Measurements from ENCODE around the gene FITM2.

FITM2 gene

GRCh38 chr20:44287272-44288097, 23.5 kb downstream of the FITM2 start:
- Histone ChIP-seq H3K4me3 (ENCODE audit: insufficient read depth, low read depth, low read length, poor library complexity, severe bottlenecking) (no peak overlapping the region), H3K27ac (ENCODE audit: insufficient read depth, low read length, poor library complexity, severe bottlenecking) (no peak overlapping the region), H3K36me3 (ENCODE audit: control insufficient read depth, insufficient read depth, low read length) (no peaks in the 10 kb centered on the region), H3K4me1 (ENCODE audit: control insufficient read depth, insufficient read depth, low read length, poor library complexity, severe bottlenecking) (no peaks in the 10 kb centered on the region), H3K9me3 (ENCODE audit: control insufficient read depth, low read length) (no peaks in the 10 kb centered on the region), H3K27me3 (replicated peaks; ENCODE audit: control insufficient read depth, insufficient read depth, low read length, poor library complexity, severe bottlenecking) (no peaks in the 10 kb centered on the region)
- DNase-seq, result no peak

GRCh38 chr20:44284032-44284431, 27.0 kb downstream of the FITM2 start:
- no peak for DNase-seq
- H3K9me3 ChIP-seq (ENCODE audit: control insufficient read depth, low read length), result no peaks in the 10 kb centered on the region
- no peak overlapping the region for H3K27ac ChIP-seq (ENCODE audit: insufficient read depth, low read length, poor library complexity, severe bottlenecking)
- no peaks in the 10 kb centered on the region for H3K4me1 ChIP-seq (ENCODE audit: control insufficient read depth, insufficient read depth, low read length, poor library complexity, severe bottlenecking)
- H3K4me3 ChIP-seq (ENCODE audit: insufficient read depth, low read depth, low read length, poor library complexity, severe bottlenecking), result no peak overlapping the region
- no peaks in the 10 kb centered on the region for H3K36me3 ChIP-seq (ENCODE audit: control insufficient read depth, insufficient read depth, low read length)
- no peaks in the 10 kb centered on the region for H3K27me3 ChIP-seq (replicated peaks; ENCODE audit: control insufficient read depth, insufficient read depth, low read length, poor library complexity, severe bottlenecking)

GRCh38 chr20:44282192-44282591, 28.8 kb downstream of the FITM2 start:
- no peaks in the 10 kb centered on the region for H3K36me3 ChIP-seq (ENCODE audit: control insufficient read depth, insufficient read depth, low read length)
- H3K9me3 ChIP-seq (ENCODE audit: control insufficient read depth, low read length), result no peaks in the 10 kb centered on the region
- H3K4me1 ChIP-seq (ENCODE audit: control insufficient read depth, insufficient read depth, low read length, poor library complexity, severe bottlenecking), result no peaks in the 10 kb centered on the region
- no peak overlapping the region for H3K4me3 ChIP-seq (ENCODE audit: insufficient read depth, low read depth, low read length, poor library complexity, severe bottlenecking)
- DNase-seq, result no peak
- H3K27ac ChIP-seq (ENCODE audit: insufficient read depth, low read length, poor library complexity, severe bottlenecking), result no peak overlapping the region
- H3K27me3 ChIP-seq (replicated peaks; ENCODE audit: control insufficient read depth, insufficient read depth, low read length, poor library complexity, severe bottlenecking), result no peaks in the 10 kb centered on the region

- H3K4me3 ChIP-seq (ENCODE audit: insufficient read depth, low read depth, low read length, poor library complexity, severe bottlenecking), result no peak overlapping the region
- H3K4me1 ChIP-seq (ENCODE audit: control insufficient read depth, insufficient read depth, low read length, poor library complexity, severe bottlenecking), result no peaks in the 10 kb centered on the region
- H3K27me3 ChIP-seq (replicated peaks; ENCODE audit: control insufficient read depth, insufficient read depth, low read length, poor library complexity, severe bottlenecking), result no peaks in the 10 kb centered on the region
- no peak overlapping the region for H3K27ac ChIP-seq (ENCODE audit: insufficient read depth, low read length, poor library complexity, severe bottlenecking)
- no peak for DNase-seq
- no peaks in the 10 kb centered on the region for H3K36me3 ChIP-seq (ENCODE audit: control insufficient read depth, insufficient read depth, low read length)
- no peaks in the 10 kb centered on the region for H3K9me3 ChIP-seq (ENCODE audit: control insufficient read depth, low read length)
Measured at GRCh38 chr20:44280387-44280786, 30.6 kb downstream of the FITM2 start.

GRCh38 chr20:44279228-44279627, 31.8 kb downstream of the FITM2 start:
- DNase-seq, result no peak
- H3K27me3 ChIP-seq (replicated peaks; ENCODE audit: control insufficient read depth, insufficient read depth, low read length, poor library complexity, severe bottlenecking), result no peaks in the 10 kb centered on the region
- H3K27ac ChIP-seq (ENCODE audit: insufficient read depth, low read length, poor library complexity, severe bottlenecking), result no peak overlapping the region
- no peaks in the 10 kb centered on the region for H3K4me1 ChIP-seq (ENCODE audit: control insufficient read depth, insufficient read depth, low read length, poor library complexity, severe bottlenecking)
- no peaks in the 10 kb centered on the region for H3K36me3 ChIP-seq (ENCODE audit: control insufficient read depth, insufficient read depth, low read length)
- H3K9me3 ChIP-seq (ENCODE audit: control insufficient read depth, low read length), result no peaks in the 10 kb centered on the region
- no peak overlapping the region for H3K4me3 ChIP-seq (ENCODE audit: insufficient read depth, low read depth, low read length, poor library complexity, severe bottlenecking)

- Histone ChIP-seq H3K4me1 (ENCODE audit: control insufficient read depth, insufficient read depth, low read length, poor library complexity, severe bottlenecking) (no peaks in the 10 kb centered on the region), H3K9me3 (ENCODE audit: control insufficient read depth, low read length) (no peaks in the 10 kb centered on the region), H3K4me3 (ENCODE audit: insufficient read depth, low read depth, low read length, poor library complexity, severe bottlenecking) (no peak overlapping the region), H3K36me3 (ENCODE audit: control insufficient read depth, insufficient read depth, low read length) (no peaks in the 10 kb centered on the region), H3K27me3 (replicated peaks; ENCODE audit: control insufficient read depth, insufficient read depth, low read length, poor library complexity, severe bottlenecking) (no peaks in the 10 kb centered on the region), H3K27ac (ENCODE audit: insufficient read depth, low read length, poor library complexity, severe bottlenecking) (no peak overlapping the region)
- DNase-seq, result no peak
Measured at GRCh38 chr20:44274303-44275017, 36.5 kb downstream of the FITM2 start.

GRCh38 chr20:44273231-44274215, 37.5 kb downstream of the FITM2 start:
- Histone ChIP-seq H3K27ac (ENCODE audit: insufficient read depth, low read length, poor library complexity, severe bottlenecking) (no peak overlapping the region), H3K4me1 (ENCODE audit: control insufficient read depth, insufficient read depth, low read length, poor library complexity, severe bottlenecking) (no peaks in the 10 kb centered on the region), H3K27me3 (replicated peaks; ENCODE audit: control insufficient read depth, insufficient read depth, low read length, poor library complexity, severe bottlenecking) (no peaks in the 10 kb centered on the region), H3K9me3 (ENCODE audit: control insufficient read depth, low read length) (no peaks in the 10 kb centered on the region), H3K4me3 (ENCODE audit: insufficient read depth, low read depth, low read length, poor library complexity, severe bottlenecking) (no peak overlapping the region), H3K36me3 (ENCODE audit: control insufficient read depth, insufficient read depth, low read length) (no peaks in the 10 kb centered on the region)
- no peak for DNase-seq

- Histone ChIP-seq H3K4me3 (ENCODE audit: insufficient read depth, low read depth, low read length, poor library complexity, severe bottlenecking) (no peak overlapping the region), H3K4me1 (ENCODE audit: control insufficient read depth, insufficient read depth, low read length, poor library complexity, severe bottlenecking) (no peaks in the 10 kb centered on the region), H3K27me3 (replicated peaks; ENCODE audit: control insufficient read depth, insufficient read depth, low read length, poor library complexity, severe bottlenecking) (no peaks in the 10 kb centered on the region), H3K9me3 (ENCODE audit: control insufficient read depth, low read length) (no peaks in the 10 kb centered on the region), H3K36me3 (ENCODE audit: control insufficient read depth, insufficient read depth, low read length) (no peaks in the 10 kb centered on the region), H3K27ac (ENCODE audit: insufficient read depth, low read length, poor library complexity, severe bottlenecking) (no peak overlapping the region)
- no peak for DNase-seq
Measured at GRCh38 chr20:44271915-44272663, 38.9 kb downstream of the FITM2 start.

GRCh38 chr20:44268802-44269201, 42.2 kb downstream of the FITM2 start:
- no peak overlapping the region for H3K27ac ChIP-seq (ENCODE audit: insufficient read depth, low read length, poor library complexity, severe bottlenecking)
- H3K4me1 ChIP-seq (ENCODE audit: control insufficient read depth, insufficient read depth, low read length, poor library complexity, severe bottlenecking), result no peaks in the 10 kb centered on the region
- H3K27me3 ChIP-seq (replicated peaks; ENCODE audit: control insufficient read depth, insufficient read depth, low read length, poor library complexity, severe bottlenecking), result no peaks in the 10 kb centered on the region
- no peaks in the 10 kb centered on the region for H3K36me3 ChIP-seq (ENCODE audit: control insufficient read depth, insufficient read depth, low read length)
- DNase-seq, result no peak
- no peaks in the 10 kb centered on the region for H3K9me3 ChIP-seq (ENCODE audit: control insufficient read depth, low read length)
- no peak overlapping the region for H3K4me3 ChIP-seq (ENCODE audit: insufficient read depth, low read depth, low read length, poor library complexity, severe bottlenecking)
